HCT116 (cell line): Measurements from ENCODE around the gene CARMIL1. TPM values are rescaled to one million over a fixed set of nuclear protein-coding genes. Genes with fewer than 3 reads are reported as not detected.

Experiments used
- ATAC-seq: fragments of 200-7000 bp; cut with Tn5 transposase; 2 replicates; pipeline ENCODE4 v1.9.1; 2020; ENCODE audit warnings: mild to moderate bottlenecking, moderate library complexity
- BruUV-seq: library from RNA; stranded (reverse); fragments of 400-500 nt; replicated peaks from 2 replicates; lab custom pipeline; 2021; lab: Mats Ljungman, UMichigan
- CTCF ChIA-PET: fragments of 300-600 bp; sonication (Branson Sonifier 250); formaldehyde crosslinking; loops from one replicate; lab custom pipeline; 2021; ENCODE audit warnings: antibody characterized with exemption; lab: Charles Lee
- POLR2A ChIA-PET: fragments of 300-600, 350-600 bp; sonication (Branson Sonifier 250); formaldehyde crosslinking; loops from one replicate; lab custom pipeline; 2021; ENCODE audit warnings: antibody characterized with exemption; lab: Charles Lee
- RAD21 ChIA-PET, 2 experiments: fragments of 300-600 bp; sonication (Branson Sonifier 250); formaldehyde crosslinking; loops; one replicate each; lab custom pipeline; 2023; ENCODE audit warnings: low total read pairs in 2 of 2; ENCODE audit not compliant: uncharacterized antibody in 2 of 2, unreplicated experiment in 2 of 2, low non-redundant PET in 1 of 2; lab: Charles Lee
- DNase-seq: peaks from one replicate; pipeline ENCODE4 v3.0.0-alpha.2; 2010; ENCODE audit warnings: low read depth, low spot score
- H2AFZ ChIP-seq: fragments of 200-600 bp; shearing (Covaris generic), sonication (generic); 2 replicates; pipeline ENCODE4 v1.6.1; 2017; ENCODE audit warnings: low read depth, mixed run types, mixed read lengths, antibody characterized with exemption, low read length; ENCODE audit not compliant: poor library complexity, severe bottlenecking
- H3K27ac ChIP-seq: 2 replicates; pipeline ENCODE4 v1.5.1; 2012; ENCODE audit warnings: low read depth, low read length
- H3K27me3 ChIP-seq: fragments of 200-600 bp; sonication (generic); 2 replicates; pipeline ENCODE4 v1.6.1; 2016; ENCODE audit warnings: mixed run types, low read length, mixed read lengths; ENCODE audit not compliant: insufficient read depth
- H3K36me3 ChIP-seq, 2 experiments: fragments of 200-500 bp in 1 of 2; fragments of 200-600 bp in 1 of 2; sonication (Bioruptor generic) in 1 of 2; sonication (generic) in 1 of 2; 2 replicates each; pipeline versions ENCODE4 v1.5.1 to v1.6.1; 2014 to 2016; ENCODE audit warnings: low read length in 2 of 2, inconsistent platforms in 1 of 2, mixed read lengths in 1 of 2, mixed run types in 1 of 2; ENCODE audit not compliant: insufficient read depth in 2 of 2, control insufficient read depth in 1 of 2
- H3K4me1 ChIP-seq, 2 experiments: fragments of 200-600 bp in 1 of 2; sonication (generic) in 1 of 2; 2 replicates each; pipeline versions ENCODE4 v1.5.1 to v1.6.1; 2012 to 2017; ENCODE audit warnings: low read length in 2 of 2, inconsistent platforms in 1 of 2, mild to moderate bottlenecking in 1 of 2, mixed read lengths in 1 of 2, mixed run types in 1 of 2, moderate library complexity in 1 of 2; ENCODE audit not compliant: insufficient read depth in 2 of 2, control insufficient read depth in 1 of 2
- H3K4me2 ChIP-seq: fragments of 200-600 bp; sonication (generic); 2 replicates; pipeline ENCODE4 v1.6.1; 2017; ENCODE audit warnings: mixed run types, low read length, mixed read lengths
- H3K4me3 ChIP-seq, 2 experiments: fragments of 200-600 bp in 1 of 2; sonication (generic) in 1 of 2; replicated peaks in 1 of 2; 2 replicates each; pipeline ENCODE4 v1.5.1; 2011 to 2016; ENCODE audit warnings: low read length in 2 of 2, control low read depth in 1 of 2, low read depth in 1 of 2, mild to moderate bottlenecking in 1 of 2, mixed read lengths in 1 of 2, mixed run types in 1 of 2
- H3K79me2 ChIP-seq: fragments of 200-600 bp; sonication (generic); 2 replicates; pipeline ENCODE4 v1.6.1; 2017; ENCODE audit warnings: mild to moderate bottlenecking, mixed run types, low read length, moderate library complexity, mixed read lengths; ENCODE audit not compliant: insufficient read depth
- H3K9ac ChIP-seq: fragments of 200-600 bp; sonication (generic); 2 replicates; pipeline ENCODE4 v1.6.1; 2016; ENCODE audit warnings: low read length, mixed read lengths
- H3K9me2 ChIP-seq: fragments of 200-600 bp; sonication (generic), shearing (Covaris generic); 2 replicates; pipeline ENCODE4 v1.6.1; 2017; ENCODE audit warnings: mixed run types, mild to moderate bottlenecking, moderate library complexity; ENCODE audit not compliant: insufficient read depth
- H3K9me3 ChIP-seq, 2 experiments: fragments of 200-500 bp in 1 of 2; fragments of 200-600 bp in 1 of 2; sonication (Bioruptor generic) in 1 of 2; sonication (generic) in 1 of 2; 2 replicates each; pipeline ENCODE4 v1.6.1; 2014 to 2017; ENCODE audit warnings: low read length in 2 of 2, mixed read lengths in 2 of 2, inconsistent platforms in 1 of 2, low read depth in 1 of 2, mild to moderate bottlenecking in 1 of 2, mixed run types in 1 of 2, moderate library complexity in 1 of 2; ENCODE audit not compliant: control insufficient read depth in 1 of 2, insufficient read depth in 1 of 2
- H4K20me1 ChIP-seq: fragments of 200-600 bp; sonication (generic), shearing (Covaris generic); 2 replicates; pipeline ENCODE4 v1.6.1; 2017; ENCODE audit warnings: mixed run types, mild to moderate bottlenecking, moderate library complexity; ENCODE audit not compliant: insufficient read depth
- ATF3 ChIP-seq: IDR thresholded peaks from 2 replicates; pipeline ENCODE4 v1.6.1; 2012
- CBX3 ChIP-seq: IDR thresholded peaks from 2 replicates; pipeline ENCODE4 v1.6.1; 2012; ENCODE audit warnings: low read depth
- CEBPB ChIP-seq: IDR thresholded peaks from 2 replicates; pipeline ENCODE4 v1.6.1; 2012; ENCODE audit warnings: low read depth
- EGR1 ChIP-seq: IDR thresholded peaks from 2 replicates; pipeline ENCODE4 v1.6.1; 2012; ENCODE audit warnings: low read depth
- ELF1 ChIP-seq: IDR thresholded peaks from 2 replicates; pipeline ENCODE4 v1.6.1; 2012; ENCODE audit warnings: low read depth, borderline replicate concordance
- EZH2 ChIP-seq: fragments of 200-600 bp; sonication (generic); IDR thresholded peaks from 2 replicates; pipeline ENCODE4 v1.6.1; 2017; ENCODE audit warnings: antibody characterized with exemption, mixed run types
- FOSL1 ChIP-seq: IDR thresholded peaks from 2 replicates; pipeline ENCODE4 v1.6.1; 2012; ENCODE audit warnings: low read depth
- JUND ChIP-seq: IDR thresholded peaks from 2 replicates; pipeline ENCODE4 v1.6.1; 2012
- POLR2A ChIP-seq: IDR thresholded peaks from 2 replicates; pipeline ENCODE4 v1.7.0; 2011; ENCODE audit warnings: borderline replicate concordance; ENCODE audit not compliant: insufficient read depth, insufficient read length; ENCODE audit errors: extremely low read depth
- RAD21 ChIP-seq: IDR thresholded peaks from 2 replicates; pipeline ENCODE4 v1.6.1; 2012; ENCODE audit warnings: low read depth, mild to moderate bottlenecking
- SP1 ChIP-seq: IDR thresholded peaks from 2 replicates; pipeline ENCODE4 v1.6.1; 2012; ENCODE audit warnings: low read depth
- SRF ChIP-seq: IDR thresholded peaks from 2 replicates; pipeline ENCODE4 v1.6.1; 2012; ENCODE audit warnings: low read depth
- TCF7L2 ChIP-seq: IDR thresholded peaks from 2 replicates; pipeline ENCODE4 v1.7.0; 2011; ENCODE audit warnings: borderline replicate concordance, inconsistent platforms; ENCODE audit not compliant: insufficient read depth, insufficient read length; ENCODE audit errors: extremely low read depth
- YY1 ChIP-seq: IDR thresholded peaks from 2 replicates; pipeline ENCODE4 v1.6.1; 2011; ENCODE audit warnings: low read length, low read depth, moderate library complexity, mild to moderate bottlenecking; ENCODE audit not compliant: insufficient replicate concordance; ENCODE audit errors: extremely low read depth
- ZFX ChIP-seq: fragments of 450-650 bp; IDR thresholded peaks from 2 replicates; pipeline ENCODE4 v1.6.1; 2017
- ZNF274 ChIP-seq: fragments of 200-500 bp; sonication (Bioruptor generic); IDR thresholded peaks from 2 replicates; pipeline ENCODE4 v1.6.1; 2014; ENCODE audit warnings: mild to moderate bottlenecking, low read depth, low read length, inconsistent platforms
- intact Hi-C: fragments of 100-400 bp; cut with micrococcal nuclease; formaldehyde crosslinking; loops from 2 replicates; pipeline ENCODE4 v1.10.0; 2022
- total RNA-seq: library from RNA; stranded (reverse); gene quantifications from one replicate; pipeline ENCODE4 v1.2.1, GENCODE V29; 2021; ENCODE audit not compliant: unreplicated experiment
- TF ChIP-seq, protein P1 (sequence below), 3 experiments: fragments of 200-600 bp in 1 of 3; sonication (generic) in 1 of 3; IDR thresholded peaks in 2 of 3; conservative IDR thresholded peaks in 1 of 3; 2 replicates each; pipeline ENCODE4 v1.5.1; 2012 to 2017; ENCODE audit warnings: low read depth in 2 of 3, low read length in 2 of 3, antibody characterized with exemption in 1 of 3, borderline replicate concordance in 1 of 3, control low read depth in 1 of 3, mild to moderate bottlenecking in 1 of 3, mixed read lengths in 1 of 3, mixed run types in 1 of 3, moderate library complexity in 1 of 3; ENCODE audit not compliant: insufficient read depth in 1 of 3
- TF ChIP-seq, protein P2 (sequence below): IDR thresholded peaks from 2 replicates; pipeline ENCODE4 v1.6.1; 2012
- TF ChIP-seq, protein P3 (sequence below): IDR thresholded peaks from 2 replicates; pipeline ENCODE4 v1.6.1; 2012; ENCODE audit warnings: low read depth

The CARMIL1 gene
- total RNA-seq, 1 experiment from 2014 or later: 21.7 TPM

- H3K27ac ChIP-seq: no peak overlapping the region
- no peak for ATAC-seq
- H4K20me1 ChIP-seq: no peaks in the 10 kb centered on the region
- H3K9me3 ChIP-seq: no peaks in the 10 kb centered on the region
- no peak for DNase-seq
- ChIA-PET POLR2A (no interaction called here), CTCF (no interaction called here), RAD21 (no interaction called here)
- H3K79me2 ChIP-seq: no peaks in the 10 kb centered on the region
- peaks cover 10 to 26% of the 10 kb centered on the region in 2 experiments for H3K4me1 ChIP-seq
- H3K9me2 ChIP-seq: no peaks in the 10 kb centered on the region
- H3K4me2 ChIP-seq: no peak overlapping the region
- no peak overlapping the region for H2AFZ ChIP-seq
- TF ChIP-seq POLR2A (no peak), CEBPB (no peak), ATF3 (no peak), TCF7L2 (no peak), ZFX (no peak), ELF1 (no peak), EGR1 (no peak), YY1 (no peak), JUND (no peak), ZNF274 (no peak), SP1 (no peak), CBX3 (no peak), SRF (no peak), FOSL1 (no peak), EZH2 (no peak), RAD21 (no peak)
- TF ChIP-seq, protein P1, sequence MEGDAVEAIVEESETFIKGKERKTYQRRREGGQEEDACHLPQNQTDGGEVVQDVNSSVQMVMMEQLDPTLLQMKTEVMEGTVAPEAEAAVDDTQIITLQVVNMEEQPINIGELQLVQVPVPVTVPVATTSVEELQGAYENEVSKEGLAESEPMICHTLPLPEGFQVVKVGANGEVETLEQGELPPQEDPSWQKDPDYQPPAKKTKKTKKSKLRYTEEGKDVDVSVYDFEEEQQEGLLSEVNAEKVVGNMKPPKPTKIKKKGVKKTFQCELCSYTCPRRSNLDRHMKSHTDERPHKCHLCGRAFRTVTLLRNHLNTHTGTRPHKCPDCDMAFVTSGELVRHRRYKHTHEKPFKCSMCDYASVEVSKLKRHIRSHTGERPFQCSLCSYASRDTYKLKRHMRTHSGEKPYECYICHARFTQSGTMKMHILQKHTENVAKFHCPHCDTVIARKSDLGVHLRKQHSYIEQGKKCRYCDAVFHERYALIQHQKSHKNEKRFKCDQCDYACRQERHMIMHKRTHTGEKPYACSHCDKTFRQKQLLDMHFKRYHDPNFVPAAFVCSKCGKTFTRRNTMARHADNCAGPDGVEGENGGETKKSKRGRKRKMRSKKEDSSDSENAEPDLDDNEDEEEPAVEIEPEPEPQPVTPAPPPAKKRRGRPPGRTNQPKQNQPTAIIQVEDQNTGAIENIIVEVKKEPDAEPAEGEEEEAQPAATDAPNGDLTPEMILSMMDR (IDR thresholded peaks at IDR 0.05 in 2 of 3, conservative IDR thresholded peaks at IDR 0.05 in 1 of 3; ENCODE audit: borderline replicate concordance in 1 of 3, insufficient read depth in 1 of 3, low read depth in 2 of 3, low read length in 2 of 3): no peak
- TF ChIP-seq, protein P2, sequence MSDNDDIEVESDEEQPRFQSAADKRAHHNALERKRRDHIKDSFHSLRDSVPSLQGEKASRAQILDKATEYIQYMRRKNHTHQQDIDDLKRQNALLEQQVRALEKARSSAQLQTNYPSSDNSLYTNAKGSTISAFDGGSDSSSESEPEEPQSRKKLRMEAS: no peak
- TF ChIP-seq, protein P3, sequence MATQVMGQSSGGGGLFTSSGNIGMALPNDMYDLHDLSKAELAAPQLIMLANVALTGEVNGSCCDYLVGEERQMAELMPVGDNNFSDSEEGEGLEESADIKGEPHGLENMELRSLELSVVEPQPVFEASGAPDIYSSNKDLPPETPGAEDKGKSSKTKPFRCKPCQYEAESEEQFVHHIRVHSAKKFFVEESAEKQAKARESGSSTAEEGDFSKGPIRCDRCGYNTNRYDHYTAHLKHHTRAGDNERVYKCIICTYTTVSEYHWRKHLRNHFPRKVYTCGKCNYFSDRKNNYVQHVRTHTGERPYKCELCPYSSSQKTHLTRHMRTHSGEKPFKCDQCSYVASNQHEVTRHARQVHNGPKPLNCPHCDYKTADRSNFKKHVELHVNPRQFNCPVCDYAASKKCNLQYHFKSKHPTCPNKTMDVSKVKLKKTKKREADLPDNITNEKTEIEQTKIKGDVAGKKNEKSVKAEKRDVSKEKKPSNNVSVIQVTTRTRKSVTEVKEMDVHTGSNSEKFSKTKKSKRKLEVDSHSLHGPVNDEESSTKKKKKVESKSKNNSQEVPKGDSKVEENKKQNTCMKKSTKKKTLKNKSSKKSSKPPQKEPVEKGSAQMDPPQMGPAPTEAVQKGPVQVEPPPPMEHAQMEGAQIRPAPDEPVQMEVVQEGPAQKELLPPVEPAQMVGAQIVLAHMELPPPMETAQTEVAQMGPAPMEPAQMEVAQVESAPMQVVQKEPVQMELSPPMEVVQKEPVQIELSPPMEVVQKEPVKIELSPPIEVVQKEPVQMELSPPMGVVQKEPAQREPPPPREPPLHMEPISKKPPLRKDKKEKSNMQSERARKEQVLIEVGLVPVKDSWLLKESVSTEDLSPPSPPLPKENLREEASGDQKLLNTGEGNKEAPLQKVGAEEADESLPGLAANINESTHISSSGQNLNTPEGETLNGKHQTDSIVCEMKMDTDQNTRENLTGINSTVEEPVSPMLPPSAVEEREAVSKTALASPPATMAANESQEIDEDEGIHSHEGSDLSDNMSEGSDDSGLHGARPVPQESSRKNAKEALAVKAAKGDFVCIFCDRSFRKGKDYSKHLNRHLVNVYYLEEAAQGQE: no peak
- no TSS peak for BruUV-seq
- no peaks in the 10 kb centered on the region for H3K27me3 ChIP-seq
- intact Hi-C loops: no loop called here
- H3K9ac ChIP-seq: no peak overlapping the region
- no peak overlapping the region for H3K4me3 ChIP-seq
- H3K36me3 ChIP-seq: no peaks in the 10 kb centered on the region
These were observed 183.2 kb downstream of the CARMIL1 start for GRCh38 chr6:25462235-25462897.
